Measurements from ENCODE around the gene SUSD2. TPM values are rescaled to one million over a fixed set of nuclear protein-coding genes. Genes with fewer than 3 reads are reported as not detected.

SUSD2 gene
- total RNA-seq, 1 experiment from 2014 or later: not detected

DNA sequence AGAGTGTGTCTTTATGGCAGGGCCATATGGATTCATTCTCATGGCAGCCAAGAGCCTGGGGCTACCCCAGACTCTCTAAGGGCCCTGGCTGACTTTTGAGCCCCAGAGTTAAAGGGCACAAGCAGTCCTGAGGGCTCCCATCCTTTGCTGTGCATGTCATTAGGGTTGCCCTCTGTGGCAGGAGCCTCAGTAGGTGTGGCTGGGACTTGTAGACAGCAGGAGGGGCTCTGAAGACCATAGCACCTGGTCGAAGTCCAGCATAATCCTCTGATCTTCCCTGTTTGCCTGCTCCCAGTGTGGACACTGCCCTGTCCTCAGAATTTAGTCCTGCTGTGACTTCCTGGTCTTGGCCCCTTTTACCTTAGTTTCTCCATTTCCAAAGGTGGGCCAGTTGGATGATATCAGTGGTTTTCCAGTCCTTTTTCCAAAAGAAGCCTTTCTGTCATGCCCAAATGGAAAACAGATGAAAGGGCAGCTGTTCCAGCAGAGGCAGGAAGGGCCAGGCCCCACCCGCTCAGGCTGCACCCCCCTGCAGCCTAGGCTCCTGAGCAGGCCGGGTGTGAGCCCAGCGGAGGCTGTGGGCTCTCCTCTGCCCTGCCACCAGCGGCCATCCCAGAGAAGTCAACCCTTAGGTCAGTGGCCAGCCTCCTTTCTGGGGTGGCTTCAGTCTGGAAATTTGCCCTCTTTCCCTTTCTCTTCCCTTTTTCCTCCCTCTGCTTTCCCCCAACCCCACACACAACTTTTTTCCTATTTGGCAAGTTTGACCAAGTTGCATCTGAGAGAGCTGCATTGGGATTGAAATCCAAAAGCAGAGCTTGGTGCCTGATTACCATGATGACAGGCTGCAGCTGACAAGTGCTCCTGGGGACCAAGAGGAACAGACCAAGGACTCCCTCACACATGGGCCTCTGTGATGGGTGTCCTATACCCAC lies 32.8 kb upstream of the SUSD2 start:
- in situ Hi-C loops (cut with HindIII; ENCODE audit: low sequenced_read_pairs): no loop called here
- no peak for DNase-seq (ENCODE audit: low spot score)

DNA sequence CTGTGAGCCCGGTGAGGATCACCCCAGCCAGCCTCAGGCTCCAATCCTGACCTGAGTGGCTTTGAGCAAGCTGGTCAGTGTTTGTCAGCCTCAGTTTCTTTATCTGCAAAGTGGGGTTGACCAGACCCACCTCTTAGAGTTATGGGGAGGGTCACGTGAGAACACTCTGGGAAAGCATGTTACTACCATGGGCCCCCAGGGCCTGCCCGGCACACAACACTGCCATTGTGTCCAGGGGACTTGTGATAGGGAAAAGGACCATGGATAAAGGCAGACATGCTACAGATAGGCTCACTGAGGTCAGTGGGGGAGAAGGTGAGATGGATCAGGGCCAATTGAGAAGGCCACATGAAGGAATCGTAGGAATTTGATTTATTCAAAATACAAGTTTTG lies 32.1 kb upstream of the SUSD2 start:
- DNase-seq (ENCODE audit: low spot score): no peak
- in situ Hi-C loops (cut with HindIII; ENCODE audit: low sequenced_read_pairs): no loop called here

DNA sequence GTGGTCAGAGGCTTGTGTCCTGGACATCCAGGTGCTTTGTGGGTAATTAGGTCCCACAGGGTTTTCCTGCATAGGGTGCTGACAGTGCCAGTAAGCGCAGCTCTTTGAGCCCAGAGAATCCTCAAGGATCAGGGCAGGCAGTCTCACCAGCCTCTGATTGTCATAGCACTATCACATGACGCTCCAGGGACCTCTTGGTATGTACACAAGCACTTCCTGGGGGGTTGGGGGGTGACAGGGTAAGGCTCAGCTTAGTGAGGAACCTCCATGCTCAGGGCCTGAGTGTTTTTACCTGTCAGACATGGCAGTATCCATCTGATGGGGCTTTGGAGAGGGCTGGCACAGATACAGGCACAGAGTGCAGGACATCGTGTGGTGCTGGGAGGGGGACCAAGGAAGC lies 27.9 kb upstream of the SUSD2 start:
- DNase-seq (ENCODE audit: low spot score): no peak
- in situ Hi-C loops (cut with HindIII; ENCODE audit: low sequenced_read_pairs): no loop called here

DNA sequence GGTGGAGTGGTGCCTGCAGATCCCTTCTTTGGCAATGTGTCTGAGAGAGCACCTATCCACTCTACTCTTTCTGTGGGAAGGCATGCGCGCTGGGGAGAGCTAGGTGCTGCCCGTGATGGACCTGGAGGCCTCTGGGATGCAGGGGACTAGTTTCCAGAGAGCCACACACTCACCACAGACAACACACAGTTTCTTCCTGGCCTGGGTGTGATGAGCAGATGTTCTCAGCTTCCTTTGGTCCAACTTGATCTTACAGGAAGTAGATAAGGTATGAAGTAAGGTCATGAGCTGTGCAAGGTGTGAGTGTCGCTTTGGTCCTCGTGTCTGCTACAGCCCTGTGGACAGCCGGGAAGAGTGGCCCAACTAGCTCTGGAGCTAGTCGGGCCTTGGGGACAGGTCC lies 27.3 kb upstream of the SUSD2 start:
- DNase-seq (ENCODE audit: low spot score): no peak
- in situ Hi-C loops (cut with HindIII; ENCODE audit: low sequenced_read_pairs): no loop called here

DNA sequence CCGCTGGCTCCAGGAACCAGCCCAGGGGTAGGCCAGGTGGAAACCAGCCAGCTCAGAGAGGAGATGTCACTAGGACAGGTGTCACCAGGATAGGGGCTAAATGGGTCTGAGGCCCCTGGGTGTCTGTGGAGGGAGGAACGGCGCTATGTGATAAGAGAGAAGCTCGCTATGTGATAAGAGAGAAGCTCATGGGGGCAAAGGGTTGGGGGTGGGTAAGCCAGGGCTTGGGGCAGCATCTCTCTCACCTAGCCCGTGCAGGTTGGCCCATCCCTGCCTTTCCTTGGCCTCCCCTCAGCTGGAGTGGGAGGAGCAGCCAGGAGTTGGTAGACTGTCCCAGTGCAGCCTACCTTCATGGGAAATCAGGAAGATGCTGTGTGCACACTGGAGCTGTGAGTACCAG lies 26.5 kb upstream of the SUSD2 start:
- in situ Hi-C loops (cut with HindIII; ENCODE audit: low sequenced_read_pairs): no loop called here
- DNase-seq (ENCODE audit: low spot score): no peak

DNA sequence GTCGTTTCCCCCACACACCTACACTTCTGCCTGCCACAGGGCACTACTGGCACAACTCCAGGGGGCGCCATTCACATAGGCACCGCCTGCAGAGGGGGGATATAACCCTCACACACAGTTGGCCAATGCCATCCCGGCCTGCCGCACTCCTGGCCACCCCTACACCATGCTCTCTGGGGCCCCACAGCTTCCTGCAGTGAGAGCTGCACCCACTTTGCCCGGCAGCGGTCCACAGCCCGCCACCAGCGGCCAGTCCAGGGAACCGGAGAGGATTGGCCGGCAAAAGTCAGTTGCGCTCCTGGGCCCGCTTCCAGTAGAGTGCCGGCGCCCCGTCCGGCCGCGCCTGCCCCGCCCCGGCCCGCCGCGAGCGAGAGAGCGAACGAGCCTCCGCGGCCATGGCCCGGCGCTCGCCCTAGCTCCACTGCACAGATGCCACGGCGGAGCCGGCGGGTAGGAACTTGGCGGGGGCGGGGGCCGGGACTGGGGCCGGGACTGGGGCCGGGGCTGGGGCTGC lies 25.6 kb upstream of the SUSD2 start:
- DNase-seq (ENCODE audit: low spot score): peak; percentile 68
- in situ Hi-C loops (cut with HindIII; ENCODE audit: low sequenced_read_pairs): no loop called here

DNA sequence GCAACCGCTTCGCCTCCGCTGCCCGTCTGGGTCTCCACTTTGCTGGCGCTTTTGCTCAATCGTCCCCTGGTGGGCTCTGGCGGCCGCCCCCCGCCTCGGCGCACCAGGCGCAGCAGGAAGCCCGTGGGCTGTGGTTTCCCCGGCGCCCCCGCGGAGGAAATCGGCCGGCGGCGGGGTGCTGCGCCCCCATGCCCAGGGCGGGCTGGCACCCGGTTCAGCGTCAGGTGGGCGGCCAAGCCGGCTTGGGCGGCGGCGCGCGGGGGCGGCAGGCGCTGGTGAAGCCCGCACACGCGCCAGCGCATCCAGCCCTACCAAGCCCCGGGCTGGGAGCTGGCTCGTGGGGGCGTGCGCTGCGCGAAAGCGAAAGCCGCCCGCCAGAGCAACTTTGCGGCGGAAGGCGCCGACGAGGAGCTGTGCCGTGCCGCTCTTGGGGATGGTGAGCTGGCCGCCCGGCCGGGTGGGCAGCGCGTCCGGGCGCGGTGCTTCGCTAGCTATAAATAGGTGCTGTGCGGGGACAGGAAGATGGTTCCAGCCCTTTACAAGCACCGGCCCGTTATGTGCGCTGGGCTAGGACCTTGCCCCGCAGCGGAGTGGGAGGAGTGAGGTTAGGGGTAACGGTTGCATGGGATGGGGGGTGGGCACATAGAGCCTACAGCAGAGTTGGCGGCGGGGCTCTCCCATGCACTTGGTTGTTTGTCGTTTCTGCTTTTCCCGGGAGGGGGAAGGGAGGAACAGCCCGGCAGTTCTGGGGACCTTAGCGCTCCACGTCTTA lies 25.0 kb upstream of the SUSD2 start:
- DNase-seq (ENCODE audit: low spot score): no peak
- in situ Hi-C loops (cut with HindIII; ENCODE audit: low sequenced_read_pairs): no loop called here

DNA sequence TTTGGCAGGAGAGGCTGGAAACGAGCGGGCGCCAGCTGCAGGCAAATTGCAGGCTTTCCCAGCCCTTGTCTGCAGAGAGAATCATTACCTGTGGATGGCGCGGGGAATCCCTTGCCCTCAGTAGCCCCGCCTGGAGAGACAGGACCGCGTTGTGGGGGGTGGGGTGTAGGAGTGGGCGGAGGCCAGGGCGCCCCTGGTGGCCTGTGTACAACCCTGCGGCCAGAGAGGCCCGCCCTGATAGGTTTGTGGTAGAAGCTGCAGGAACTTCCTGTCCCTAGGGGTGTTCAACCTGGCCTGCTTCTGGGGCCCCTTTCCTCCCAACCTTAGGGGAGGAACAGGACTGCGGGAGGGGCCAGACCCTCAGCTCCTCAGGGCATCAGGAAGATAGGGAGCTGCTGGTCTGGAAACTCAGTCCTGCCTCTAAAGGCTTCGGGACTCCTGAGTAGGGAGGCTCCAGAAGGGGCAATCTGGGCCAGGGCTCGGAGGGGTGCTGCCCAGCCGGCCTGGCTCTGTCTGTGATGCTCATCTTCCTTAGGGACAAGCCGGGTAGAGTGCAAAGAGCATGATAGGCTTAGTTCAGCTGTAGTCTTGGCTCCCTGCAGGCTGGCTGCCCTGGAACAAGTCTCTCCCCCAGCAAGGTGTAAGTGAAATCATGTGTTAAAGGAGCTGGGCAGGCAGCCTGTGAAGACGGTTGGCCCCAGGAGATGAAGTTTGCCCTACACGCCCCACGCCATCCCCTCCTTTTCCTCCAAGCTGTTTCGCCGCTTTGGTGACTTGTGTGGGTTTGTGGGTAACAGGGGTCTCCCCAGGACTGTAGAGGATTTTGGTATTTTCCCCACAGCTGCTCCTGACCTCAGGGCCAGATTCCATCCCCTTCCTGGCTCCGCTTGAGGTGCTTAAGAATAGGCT lies 24.1 kb upstream of the SUSD2 start:
- in situ Hi-C loops (cut with HindIII; ENCODE audit: low sequenced_read_pairs): no loop called here

DNA sequence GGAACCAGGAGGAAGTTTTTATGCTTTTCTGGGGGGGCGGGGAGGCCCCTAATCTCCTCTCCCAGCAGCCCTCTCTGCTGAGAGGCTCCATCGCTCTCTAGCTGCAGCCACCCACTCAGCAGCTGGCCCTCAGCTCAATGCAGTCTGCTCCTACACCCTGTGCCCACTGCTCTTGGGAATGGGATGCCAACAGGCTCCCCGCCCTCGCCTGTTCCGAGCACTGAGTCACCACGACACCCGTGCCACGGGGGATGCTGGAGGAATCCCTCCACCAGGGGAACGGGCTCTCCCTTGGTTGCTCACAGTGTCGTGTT lies 23.5 kb upstream of the SUSD2 start:
- in situ Hi-C loops (cut with HindIII; ENCODE audit: low sequenced_read_pairs): no loop called here
- DNase-seq (ENCODE audit: low spot score): peak; percentile 58

More for the DNA sequence above, 24.1 kb upstream of the SUSD2 start:
- peak; percentile 86 for DNase-seq (ENCODE audit: low spot score)

DNA sequence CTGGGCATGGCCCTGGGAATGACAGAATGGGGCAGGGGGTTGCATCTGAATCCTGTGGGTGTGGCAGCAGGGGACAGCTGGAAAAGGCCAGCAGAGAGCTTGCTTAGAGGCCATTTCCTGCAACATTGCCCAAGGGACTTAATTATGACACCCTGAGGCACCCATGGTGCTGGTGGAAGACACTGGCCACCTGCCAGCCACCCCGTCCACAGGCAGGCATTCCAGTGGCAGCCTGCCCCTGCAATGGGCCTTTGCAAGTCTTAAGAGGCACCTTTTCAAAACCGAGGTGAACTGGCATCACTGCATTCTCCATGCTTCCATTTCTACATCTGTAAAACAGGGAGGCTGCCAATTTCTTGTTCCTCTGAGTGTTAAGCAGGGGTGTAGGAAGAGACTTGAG lies 21.6 kb upstream of the SUSD2 start:
- in situ Hi-C loops (cut with HindIII; ENCODE audit: low sequenced_read_pairs): no loop called here
- DNase-seq (ENCODE audit: low spot score): no peak

DNA sequence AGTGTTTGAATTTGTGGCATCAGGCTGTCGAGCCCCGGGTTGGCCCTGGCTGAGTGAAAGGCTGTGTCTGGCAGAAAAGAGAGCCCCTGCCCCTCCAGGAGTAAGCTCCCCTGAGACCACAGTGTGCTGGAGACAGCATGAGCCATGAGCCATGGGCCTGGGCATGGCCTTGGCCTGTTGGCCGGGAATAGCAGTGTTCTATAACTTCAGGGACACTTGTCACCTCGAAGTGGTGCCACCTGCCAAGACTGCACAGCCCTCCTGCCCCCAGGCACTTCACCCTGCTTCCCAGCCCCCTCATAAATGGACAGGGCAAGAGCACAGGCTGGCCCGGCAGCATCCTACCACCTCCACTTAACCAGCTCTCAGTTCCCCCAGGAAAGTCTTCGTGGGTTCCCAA lies 20.7 kb upstream of the SUSD2 start:
- DNase-seq (ENCODE audit: low spot score): no peak
- in situ Hi-C loops (cut with HindIII; ENCODE audit: low sequenced_read_pairs): no loop called here

DNA sequence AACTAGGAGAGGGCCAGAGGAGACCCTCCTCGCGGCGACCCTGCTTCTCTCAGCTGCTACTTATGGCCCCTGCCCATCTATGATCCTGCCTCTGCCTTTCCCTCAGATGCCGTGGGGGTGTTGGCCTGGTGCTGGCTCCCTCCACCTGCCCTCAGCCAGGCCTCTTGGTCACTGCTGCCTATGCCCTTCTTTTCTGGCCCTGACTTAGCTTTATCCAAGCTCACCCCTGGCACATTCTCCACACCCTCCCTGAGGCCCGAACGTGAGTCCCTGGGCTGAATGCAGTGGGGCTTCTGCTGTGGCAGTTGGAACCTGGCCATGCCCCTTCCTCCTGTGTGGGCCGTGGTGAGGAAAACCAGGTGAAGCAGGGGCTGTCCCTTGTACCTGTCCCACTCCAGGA lies 19.8 kb upstream of the SUSD2 start:
- in situ Hi-C loops (cut with HindIII; ENCODE audit: low sequenced_read_pairs): no loop called here
- DNase-seq (ENCODE audit: low spot score): peak; percentile 55

DNA sequence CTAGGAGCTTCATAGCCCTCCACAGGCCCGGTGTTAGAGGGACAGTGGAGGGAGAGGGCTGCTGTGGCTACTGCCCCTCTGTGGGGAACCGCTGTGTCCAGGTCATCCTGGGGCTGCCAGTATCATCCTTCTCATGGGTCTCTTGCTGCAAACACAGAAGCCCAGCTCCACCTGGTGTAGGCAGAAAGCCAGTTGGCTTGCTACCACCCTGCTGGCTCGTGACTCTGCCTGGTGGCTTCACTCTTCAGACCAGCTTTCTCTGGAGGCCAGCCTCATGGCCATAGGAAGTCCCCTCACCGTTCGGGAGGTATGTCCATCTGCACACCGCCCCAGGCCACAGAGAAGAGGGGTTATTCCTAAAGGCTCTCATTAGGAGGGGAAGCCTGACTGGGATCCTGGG lies 19.4 kb upstream of the SUSD2 start:
- peak; percentile 96 for DNase-seq (ENCODE audit: low spot score)
- in situ Hi-C loops (cut with HindIII; ENCODE audit: low sequenced_read_pairs): no loop called here

DNA sequence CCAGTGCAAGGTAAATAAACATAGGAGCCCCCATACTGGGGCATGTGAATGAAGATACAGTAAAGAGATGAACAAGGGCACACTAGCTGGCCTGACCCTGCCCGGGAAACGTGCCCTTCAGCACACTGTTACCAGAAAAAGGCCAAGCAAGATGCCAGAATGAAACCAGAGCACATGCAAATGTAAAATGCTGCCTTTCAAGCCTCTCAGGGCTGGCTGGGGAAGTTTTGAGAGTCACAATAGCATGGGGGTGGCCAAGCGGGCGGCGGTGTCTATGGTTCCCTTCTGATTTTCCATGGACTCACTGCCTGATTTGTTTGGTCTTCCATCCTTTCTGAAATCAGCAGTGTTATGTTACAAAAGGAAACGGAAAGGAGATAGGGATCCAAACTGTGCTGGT lies 18.9 kb upstream of the SUSD2 start:
- in situ Hi-C loops (cut with HindIII; ENCODE audit: low sequenced_read_pairs): no loop called here
- peak; percentile 45 for DNase-seq (ENCODE audit: low spot score)

DNA sequence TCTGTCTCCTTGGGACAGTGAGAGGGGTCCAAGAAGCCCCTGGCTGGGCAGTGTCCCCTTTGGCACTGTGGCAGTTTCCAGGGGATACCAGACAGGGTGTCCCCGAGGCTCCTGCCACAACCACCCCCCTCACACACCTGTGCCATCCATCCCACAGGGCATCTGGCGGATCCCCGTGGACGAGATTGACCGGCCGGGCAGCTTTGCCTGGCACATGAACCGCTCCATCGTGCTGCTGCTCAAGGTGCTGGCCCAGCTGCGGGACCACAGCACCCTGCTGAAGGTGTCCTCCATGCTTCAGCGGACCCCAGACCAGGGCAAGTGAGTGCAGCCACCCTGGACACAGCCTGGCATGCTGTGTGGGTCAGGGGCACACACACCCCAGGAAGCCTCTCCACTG lies 17.0 kb upstream of the SUSD2 start:
- in situ Hi-C loops (cut with HindIII; ENCODE audit: low sequenced_read_pairs): no loop called here

DNA sequence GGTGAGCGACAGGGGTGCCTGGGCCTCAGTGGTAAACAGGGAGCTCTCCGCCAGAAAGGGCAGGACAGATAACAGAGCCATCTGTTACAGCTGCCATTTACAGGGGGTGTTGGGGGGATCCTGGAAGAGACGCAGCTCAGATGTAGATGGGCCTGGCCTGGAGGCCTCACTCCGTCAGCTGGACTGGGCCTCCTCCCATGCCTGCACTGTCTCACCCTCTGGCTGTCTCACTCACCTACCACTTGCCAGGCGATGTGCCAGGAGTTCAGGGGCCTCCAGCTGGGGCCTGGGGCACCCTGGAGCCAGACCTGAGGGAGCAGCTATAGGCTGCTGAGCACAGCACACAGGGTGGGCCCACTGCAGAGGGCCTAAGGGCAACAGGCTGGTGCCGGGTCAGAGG lies 16.3 kb upstream of the SUSD2 start:
- no peak for DNase-seq (ENCODE audit: low spot score)
- in situ Hi-C loops (cut with HindIII; ENCODE audit: low sequenced_read_pairs): no loop called here

More for the DNA sequence above, 17.0 kb upstream of the SUSD2 start:
- no peak for DNase-seq (ENCODE audit: low spot score)

DNA sequence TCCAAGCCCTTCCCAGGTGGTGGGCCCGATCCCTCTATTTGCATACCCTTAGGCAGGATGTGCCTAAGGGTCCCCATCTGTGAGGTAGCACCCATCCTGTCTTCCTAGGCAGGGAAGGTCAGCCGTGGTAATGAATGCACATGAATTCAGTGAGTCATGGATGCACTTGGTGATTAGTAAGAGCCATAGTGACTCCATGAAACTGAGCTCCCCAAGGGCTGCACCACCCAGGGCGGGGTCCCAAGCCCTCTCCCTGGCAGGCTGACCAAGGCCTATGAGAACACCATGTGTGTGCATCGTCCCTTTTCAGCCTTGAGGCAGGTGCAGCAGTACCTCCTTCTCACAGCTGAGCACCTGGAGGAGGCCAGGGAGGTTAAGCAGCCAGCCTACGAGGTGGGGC lies 15.6 kb upstream of the SUSD2 start:
- in situ Hi-C loops (cut with HindIII; ENCODE audit: low sequenced_read_pairs): no loop called here
- no peak for DNase-seq (ENCODE audit: low spot score)

DNA sequence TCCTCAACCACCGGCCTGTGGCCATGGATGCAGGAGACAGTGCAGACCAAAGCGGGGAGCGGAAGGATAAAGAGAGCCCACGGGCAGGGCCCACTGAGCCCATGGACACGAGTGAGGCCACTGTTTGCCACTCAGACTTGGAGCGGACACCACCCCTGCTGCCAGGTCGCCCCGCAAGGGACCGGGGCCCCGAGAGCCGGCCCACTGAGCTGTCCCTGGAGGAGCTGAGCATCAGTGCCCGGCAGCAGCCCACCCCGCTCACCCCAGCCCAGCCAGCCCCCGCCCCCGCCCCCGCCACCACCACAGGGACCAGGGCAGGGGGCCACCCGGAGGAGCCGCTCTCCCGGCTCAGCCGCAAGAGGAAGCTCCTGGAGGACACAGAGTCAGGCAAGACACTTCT lies 14.5 kb upstream of the SUSD2 start:
- in situ Hi-C loops (cut with HindIII; ENCODE audit: low sequenced_read_pairs): no loop called here
- no peak for DNase-seq (ENCODE audit: low spot score)

DNA sequence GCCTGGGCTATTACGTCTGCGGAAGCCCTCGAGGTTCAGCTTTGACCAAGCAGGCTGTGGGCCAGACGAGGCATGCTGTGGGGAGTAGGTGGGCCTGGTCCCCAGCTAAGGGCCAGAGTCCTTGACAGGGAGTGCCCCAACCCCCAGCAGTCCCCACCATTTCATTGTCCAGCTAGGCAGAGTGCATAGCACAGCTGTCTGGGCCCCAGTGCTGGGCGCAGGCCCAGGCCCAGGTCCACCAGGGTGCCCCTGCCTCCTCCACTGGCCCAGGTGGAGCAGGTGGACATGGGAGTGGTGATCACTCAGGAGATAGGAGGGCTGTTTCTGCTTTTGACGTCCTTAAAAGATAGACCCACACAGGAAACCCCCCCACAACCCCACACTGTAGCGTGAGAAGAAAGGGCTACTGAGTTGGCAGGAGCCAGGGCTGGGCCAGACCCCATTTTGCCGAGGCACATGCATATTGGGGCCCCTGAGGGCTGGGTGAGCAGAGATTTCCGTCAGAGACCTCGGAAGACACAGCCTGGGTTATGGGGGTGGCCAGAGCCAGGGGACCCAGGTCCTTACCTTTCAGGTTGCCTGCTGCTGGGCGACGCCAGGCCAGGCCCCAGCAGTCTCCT lies 11.7 kb upstream of the SUSD2 start:
- in situ Hi-C loops (cut with HindIII; ENCODE audit: low sequenced_read_pairs): no loop called here
- no peak for DNase-seq (ENCODE audit: low spot score)
